ENCODE results near the gene MTMR4. TPM values are rescaled to one million over a fixed set of nuclear protein-coding genes. Genes with fewer than 3 reads are reported as not detected.
A peak's percentile ranks its signal among the peaks of the same experiment; 100 is the strongest.

Gene MTMR4
- total RNA-seq, 1 experiment from 2014 or later: 67.2 TPM

- Histone ChIP-seq H3K9me2 (ENCODE audit: insufficient read depth) (no peaks in the 10 kb centered on the region), H3K4me3 (replicated peaks in 1 of 2; ENCODE audit: low read depth in 1 of 2, low read length in 2 of 2) (no peak overlapping the region), H3K4me1 (ENCODE audit: control insufficient read depth in 1 of 2, insufficient read depth in 2 of 2, low read length in 2 of 2) (peaks cover 8 to 21% of the 10 kb centered on the region in 2 experiments), H3K9me3 (ENCODE audit: control insufficient read depth in 1 of 2, insufficient read depth in 1 of 2, low read depth in 1 of 2, low read length in 2 of 2) (no peaks in the 10 kb centered on the region), H3K79me2 (ENCODE audit: insufficient read depth, low read length) (no peaks in the 10 kb centered on the region), H4K20me1 (ENCODE audit: insufficient read depth) (no peaks in the 10 kb centered on the region), H3K27ac (ENCODE audit: low read depth, low read length) (no peak overlapping the region), H3K9ac (ENCODE audit: low read length) (no peak overlapping the region), H2AFZ (ENCODE audit: low read depth, low read length, poor library complexity, severe bottlenecking) (no peak overlapping the region), H3K4me2 (ENCODE audit: low read length) (no peak overlapping the region), H3K36me3 (ENCODE audit: control insufficient read depth in 1 of 2, insufficient read depth in 2 of 2, low read length in 2 of 2) (no peaks in the 10 kb centered on the region), H3K27me3 (ENCODE audit: insufficient read depth, low read length) (no peaks in the 10 kb centered on the region)
- ChIA-PET RAD21 (ENCODE audit: low non-redundant PET in 1 of 2, low total read pairs in 2 of 2, uncharacterized antibody in 2 of 2, unreplicated experiment in 2 of 2) (no interaction called here), CTCF (no interaction called here), POLR2A (interaction anchor here (6.4 kb wide), 1 partner anchor 110 kb away, joined by 121 read pairs; no protein-coding TSS in a partner anchor)
- DNase-seq (ENCODE audit: low read depth, low spot score): no peak
- BruUV-seq (replicated peaks): no TSS peak
- TF ChIP-seq CTCF (IDR thresholded peaks at IDR 0.05 in 2 of 3, conservative IDR thresholded peaks at IDR 0.05 in 1 of 3; ENCODE audit: borderline replicate concordance in 1 of 3, insufficient read depth in 1 of 3, low read depth in 2 of 3, low read length in 2 of 3) (no peak), EZH2phosphoT487 (IDR thresholded peaks at IDR 0.05; ENCODE audit: borderline replicate concordance) (no peak), ATF3 (IDR thresholded peaks at IDR 0.05) (no peak)
- intact Hi-C loops (cut with micrococcal nuclease): no loop called here
- no peak for ATAC-seq
Measured at GRCh38 chr17:58521680-58522079, 7.2 kb upstream of the MTMR4 start.

GRCh38 chr17:58520843-58521430, 6.5 kb upstream of the MTMR4 start:
- ATAC-seq: no peak
- Histone ChIP-seq H3K27ac (ENCODE audit: low read depth, low read length) (no peak overlapping the region), H3K9ac (ENCODE audit: low read length) (no peak overlapping the region), H3K4me2 (ENCODE audit: low read length) (no peak overlapping the region), H3K4me1 (ENCODE audit: control insufficient read depth in 1 of 2, insufficient read depth in 2 of 2, low read length in 2 of 2) (peaks cover 9 to 25% of the 10 kb centered on the region in 2 experiments), H3K9me2 (ENCODE audit: insufficient read depth) (no peaks in the 10 kb centered on the region), H4K20me1 (ENCODE audit: insufficient read depth) (no peaks in the 10 kb centered on the region), H3K4me3 (replicated peaks in 1 of 2; ENCODE audit: low read depth in 1 of 2, low read length in 2 of 2) (no peak overlapping the region), H3K9me3 (ENCODE audit: control insufficient read depth in 1 of 2, insufficient read depth in 1 of 2, low read depth in 1 of 2, low read length in 2 of 2) (no peaks in the 10 kb centered on the region), H2AFZ (ENCODE audit: low read depth, low read length, poor library complexity, severe bottlenecking) (no peak overlapping the region), H3K36me3 (ENCODE audit: control insufficient read depth in 1 of 2, insufficient read depth in 2 of 2, low read length in 2 of 2) (no peaks in the 10 kb centered on the region), H3K27me3 (ENCODE audit: insufficient read depth, low read length) (no peaks in the 10 kb centered on the region), H3K79me2 (ENCODE audit: insufficient read depth, low read length) (no peaks in the 10 kb centered on the region)
- TF ChIP-seq YY1 (IDR thresholded peaks at IDR 0.05; ENCODE audit: extremely low read depth, insufficient replicate concordance, low read depth, low read length) (no peak), CTCF (IDR thresholded peaks at IDR 0.05 in 2 of 3, conservative IDR thresholded peaks at IDR 0.05 in 1 of 3; ENCODE audit: borderline replicate concordance in 1 of 3, insufficient read depth in 1 of 3, low read depth in 2 of 3, low read length in 2 of 3) (peak in 2 of 3 experiments; percentile 66 to 67; a peak in 4 of 6 replicates), ATF3 (IDR thresholded peaks at IDR 0.05) (no peak)
- ChIA-PET CTCF (interaction anchor here (0.6 to 1.0 kb wide), 3 partner anchors 9 to 483 kb away, joined by 3 to 14 read pairs (median 8); no protein-coding TSS in a partner anchor), RAD21 (ENCODE audit: low non-redundant PET in 1 of 2, low total read pairs in 2 of 2, uncharacterized antibody in 2 of 2, unreplicated experiment in 2 of 2) (interaction anchor here in 1 of 2 experiments (0.6 kb wide), 1 partner anchor 484 kb away, joined by 4 read pairs; no protein-coding TSS in a partner anchor), POLR2A (interaction anchor here (0.6 to 6.4 kb wide), 3 partner anchors 13 to 110 kb away, joined by 3 to 121 read pairs (median 4); no protein-coding TSS in a partner anchor)
- intact Hi-C loops (cut with micrococcal nuclease): no loop called here
- BruUV-seq (replicated peaks): no TSS peak
- DNase-seq (ENCODE audit: low read depth, low spot score): no peak
